GM12872 (cell line): ENCODE measurements around the gene RRP15.

Source experiments
- CTCF ChIP-seq: IDR thresholded peaks from 3 replicates; pipeline ENCODE4 v1.5.1; 2011; ENCODE audit warnings: low read depth, mild to moderate bottlenecking, low read length, moderate library complexity; ENCODE audit not compliant: insufficient read depth

The RRP15 gene, protein sequence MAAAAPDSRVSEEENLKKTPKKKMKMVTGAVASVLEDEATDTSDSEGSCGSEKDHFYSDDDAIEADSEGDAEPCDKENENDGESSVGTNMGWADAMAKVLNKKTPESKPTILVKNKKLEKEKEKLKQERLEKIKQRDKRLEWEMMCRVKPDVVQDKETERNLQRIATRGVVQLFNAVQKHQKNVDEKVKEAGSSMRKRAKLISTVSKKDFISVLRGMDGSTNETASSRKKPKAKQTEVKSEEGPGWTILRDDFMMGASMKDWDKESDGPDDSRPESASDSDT

GRCh38 chr1:218284917-218285635 is at the start of gene RRP15:
RRP15 (plus strand) TSS chr1:218285293; CDS start chr1:218285317, 24 bp downstream.
- TF ChIP-seq CTCF: no peak

DNA sequence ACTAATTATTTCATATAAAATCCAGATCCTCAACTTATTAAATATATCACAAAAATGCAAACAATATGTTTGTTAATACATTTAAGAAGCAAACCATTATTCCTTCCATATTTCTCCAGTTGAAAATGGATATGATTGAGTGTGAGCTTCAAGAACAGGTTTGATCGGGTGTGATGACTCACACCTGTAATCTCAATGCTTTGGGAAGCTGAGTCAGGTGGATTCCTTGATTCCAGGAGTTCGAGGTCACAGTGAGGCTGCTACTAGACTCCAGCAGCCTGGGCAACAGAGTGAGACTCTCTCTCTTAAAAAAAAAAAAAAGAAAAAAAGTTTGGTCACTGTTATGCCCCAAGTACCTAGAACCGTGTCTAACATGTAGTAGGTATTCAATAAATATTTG is 42.9 kb upstream of the RRP15 start:
- no peak for TF ChIP-seq CTCF

DNA sequence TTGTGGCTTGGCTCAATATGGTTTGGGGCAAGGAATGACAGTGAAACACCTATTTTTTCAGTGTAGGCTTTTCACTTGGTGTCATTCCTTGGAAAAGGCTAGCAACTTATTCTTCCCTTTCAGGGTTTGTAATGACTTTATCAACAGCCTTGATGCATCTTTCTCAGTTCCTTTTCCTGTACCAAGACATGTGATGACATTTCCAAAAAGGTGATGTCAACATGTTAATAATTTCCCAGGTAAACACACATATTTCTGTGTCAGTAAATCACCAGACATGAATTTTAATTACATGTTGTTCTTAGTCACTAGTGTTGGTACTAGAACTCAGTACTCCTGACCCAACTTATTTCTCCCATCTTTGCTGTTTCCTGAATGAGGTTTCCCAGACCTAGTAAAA is 37.8 kb upstream of the RRP15 start:
- no peak for TF ChIP-seq CTCF

DNA sequence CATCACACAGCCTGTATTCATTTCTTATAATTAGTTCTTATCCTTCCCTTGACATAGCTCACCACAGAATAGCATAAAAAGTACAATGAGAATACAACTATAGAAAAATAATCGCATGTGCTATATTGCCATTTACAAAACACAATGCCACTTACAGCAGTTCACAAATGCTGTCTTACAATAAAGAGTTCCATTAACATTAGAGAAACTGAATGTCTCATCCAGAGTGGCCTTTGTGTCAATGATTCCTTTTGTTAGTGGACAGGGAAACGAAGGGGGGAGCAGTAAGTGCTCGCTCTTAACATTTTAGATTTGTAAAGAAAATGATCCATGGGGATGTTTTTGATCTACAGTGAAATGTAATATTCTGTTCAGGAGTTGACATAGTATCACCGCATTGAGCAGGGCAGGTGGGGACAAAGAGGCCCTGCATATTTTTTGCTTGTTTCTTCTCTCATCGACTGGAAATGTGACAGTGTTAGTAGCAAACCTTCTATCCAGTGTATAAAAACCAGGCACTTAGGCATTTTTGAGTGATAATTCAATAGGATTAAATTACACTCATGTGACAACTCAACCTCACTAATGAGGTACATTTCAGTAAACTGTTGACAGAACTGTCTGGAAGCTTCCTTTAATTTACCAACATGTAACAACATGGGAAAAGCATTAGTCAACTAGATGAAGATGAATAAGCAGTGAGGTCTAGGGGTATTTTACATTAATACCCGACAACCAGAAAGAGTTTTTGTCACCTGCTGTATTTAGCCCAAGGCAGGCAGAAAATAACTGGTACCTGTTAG is 35.6 kb upstream of the RRP15 start:
- no peak for TF ChIP-seq CTCF

- no peak for TF ChIP-seq CTCF
Observed at GRCh38 chr1:218250492-218250891, 34.6 kb upstream of the RRP15 start.

DNA sequence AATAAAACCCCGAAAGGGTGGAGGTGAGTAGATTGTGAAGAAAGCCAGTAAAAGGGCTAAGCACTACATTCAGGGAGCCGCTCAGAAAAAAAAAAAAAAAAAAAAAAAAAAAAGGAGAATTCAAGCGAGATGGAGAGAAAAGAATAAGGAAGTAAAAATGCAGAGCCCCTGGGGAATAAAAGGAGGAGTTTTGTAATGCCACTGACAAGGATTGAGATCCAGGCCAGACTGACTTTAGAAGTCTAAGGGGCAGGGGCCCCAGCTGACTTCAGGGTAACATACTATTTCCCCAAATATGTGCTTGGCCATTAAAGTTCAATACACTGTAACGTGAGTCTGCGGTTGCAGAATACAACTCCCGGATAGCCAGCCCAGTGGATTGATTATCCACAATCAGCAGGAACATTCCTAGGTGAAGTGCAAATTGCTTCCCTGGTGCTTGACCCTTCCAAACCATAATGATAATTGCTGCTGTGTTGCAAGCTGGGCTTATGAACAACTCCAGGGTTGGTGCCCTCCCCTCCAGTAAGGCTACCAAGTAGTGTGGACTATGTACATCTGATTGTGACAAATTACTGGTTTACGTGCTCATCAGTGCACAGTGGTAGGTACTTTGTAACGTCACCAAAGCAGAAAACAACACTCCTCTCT is 30.7 kb upstream of the RRP15 start:
- TF ChIP-seq CTCF: no peak

- TF ChIP-seq CTCF: no peak
Observed at GRCh38 chr1:218255090-218255489, 30.0 kb upstream of the RRP15 start.
